Activated CD4-positive, CD25-positive, alpha-beta regulatory T cell treated with anti-CD3 and anti-CD28 coated beads, Interleukin-2, amount 50 U/mL, for 16 hours (primary cell): Measurements from ENCODE around the gene CA11.

Source experiments
- DNase-seq: peaks from one replicate; pipeline ENCODE4 v3.0.0-alpha.2; 2020; ENCODE audit warnings: low read depth, low spot score

The CA11 gene

GRCh38 chr19:48614436-48615230, 31.4 kb downstream of the CA11 start, which contains the start of gene FAM83E:
TSS of gene FAM83E (minus strand) at chr19:48615076. CDS start at chr19:48613372, 1,704 bp downstream.
- DNase-seq = no peak

- no peak for DNase-seq
These were observed 32.0 kb downstream of the CA11 start for GRCh38 chr19:48613852-48614435.

- DNase-seq = no peak
These were observed 32.7 kb downstream of the CA11 start for GRCh38 chr19:48613024-48613851.

- no peak for DNase-seq
These were observed 34.1 kb downstream of the CA11 start for GRCh38 chr19:48611872-48612271.

GRCh38 chr19:48609571-48610108, 36.3 kb downstream of the CA11 start:
- DNase-seq = no peak

- DNase-seq = no peak
These were observed 37.2 kb downstream of the CA11 start for GRCh38 chr19:48608798-48609263.

GRCh38 chr19:48607359-48607755, 38.6 kb downstream of the CA11 start:
- DNase-seq = no peak

- no peak for DNase-seq
These were observed 39.3 kb downstream of the CA11 start, which contains the start of gene SPACA4 for GRCh38 chr19:48606463-48607358. TSS of gene SPACA4 (plus strand) at chr19:48606742. CDS start at chr19:48606979, 237 bp downstream.

GRCh38 chr19:48603850-48604249, 42.1 kb downstream of the CA11 start:
- DNase-seq = no peak

GRCh38 chr19:48603449-48603848, 42.5 kb downstream of the CA11 start:
- no peak for DNase-seq

- no peak for DNase-seq
These were observed 43.0 kb downstream of the CA11 start for GRCh38 chr19:48603001-48603400.

GRCh38 chr19:48600679-48601417, 45.1 kb downstream of the CA11 start:
- DNase-seq = no peak

GRCh38 chr19:48598996-48599700, 46.8 kb downstream of the CA11 start:
- no peak for DNase-seq

GRCh38 chr19:48596679-48597465, 49.1 kb downstream of the CA11 start:
- no peak for DNase-seq

- DNase-seq = no peak
These were observed 49.8 kb downstream of the CA11 start for GRCh38 chr19:48596237-48596636.

- DNase-seq = no peak
These were observed 50.2 kb downstream of the CA11 start for GRCh38 chr19:48595833-48596232.

GRCh38 chr19:48595171-48595570, 50.8 kb downstream of the CA11 start:
- DNase-seq = no peak

GRCh38 chr19:48591021-48591420, 55.0 kb downstream of the CA11 start:
- no peak for DNase-seq
